ENCODE measurements around the gene ZGPAT.

Gene ZGPAT

DNA sequence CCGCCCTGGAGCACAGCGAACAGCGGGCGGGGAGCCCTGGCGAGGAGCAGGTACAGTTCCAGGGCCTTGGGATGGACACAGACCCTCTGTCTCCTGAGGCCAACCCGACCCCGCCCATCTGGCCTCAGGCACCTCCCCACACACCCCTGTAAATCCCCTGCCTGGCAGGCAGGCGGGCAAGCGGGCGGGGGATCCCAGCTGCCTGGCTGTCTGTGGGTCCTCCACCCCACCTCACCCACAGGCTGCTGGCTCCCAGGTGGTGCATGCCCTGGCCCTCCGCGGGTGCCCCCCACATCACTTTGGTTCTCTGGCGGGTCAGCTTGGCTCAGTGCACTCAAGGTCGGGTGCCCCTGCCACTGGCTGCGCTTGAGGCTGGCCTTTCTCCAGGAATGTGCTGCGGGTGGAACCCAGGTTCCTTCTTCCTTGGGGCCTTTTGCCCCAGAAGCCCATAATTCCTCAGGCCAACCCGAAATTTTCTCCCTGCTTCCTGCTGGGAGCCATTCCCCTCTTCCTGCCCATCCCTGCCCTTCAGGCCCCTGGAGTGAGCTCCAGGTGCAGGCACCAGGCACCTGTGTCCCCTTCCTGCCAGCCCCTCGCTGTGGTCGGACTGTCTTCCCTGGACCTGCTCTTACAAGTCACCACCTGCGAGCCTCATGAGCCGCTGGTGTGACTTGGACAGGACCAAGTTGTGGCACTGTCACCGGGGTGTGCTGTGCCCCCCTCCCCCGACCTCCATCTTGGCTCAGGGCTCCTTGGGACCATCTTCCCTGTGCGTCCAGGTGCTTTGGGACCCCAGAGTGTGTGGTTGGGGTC lies 16.7 kb upstream of the ZGPAT start:
- no peaks in the 10 kb centered on the region for H3K9me2 ChIP-seq (ENCODE audit: low read depth, low read length)
- TF ChIP-seq EZH2 (IDR thresholded peaks at IDR 0.05; ENCODE audit: borderline replicate concordance, low read length): no peak
- TF ChIP-seq, protein P1, sequence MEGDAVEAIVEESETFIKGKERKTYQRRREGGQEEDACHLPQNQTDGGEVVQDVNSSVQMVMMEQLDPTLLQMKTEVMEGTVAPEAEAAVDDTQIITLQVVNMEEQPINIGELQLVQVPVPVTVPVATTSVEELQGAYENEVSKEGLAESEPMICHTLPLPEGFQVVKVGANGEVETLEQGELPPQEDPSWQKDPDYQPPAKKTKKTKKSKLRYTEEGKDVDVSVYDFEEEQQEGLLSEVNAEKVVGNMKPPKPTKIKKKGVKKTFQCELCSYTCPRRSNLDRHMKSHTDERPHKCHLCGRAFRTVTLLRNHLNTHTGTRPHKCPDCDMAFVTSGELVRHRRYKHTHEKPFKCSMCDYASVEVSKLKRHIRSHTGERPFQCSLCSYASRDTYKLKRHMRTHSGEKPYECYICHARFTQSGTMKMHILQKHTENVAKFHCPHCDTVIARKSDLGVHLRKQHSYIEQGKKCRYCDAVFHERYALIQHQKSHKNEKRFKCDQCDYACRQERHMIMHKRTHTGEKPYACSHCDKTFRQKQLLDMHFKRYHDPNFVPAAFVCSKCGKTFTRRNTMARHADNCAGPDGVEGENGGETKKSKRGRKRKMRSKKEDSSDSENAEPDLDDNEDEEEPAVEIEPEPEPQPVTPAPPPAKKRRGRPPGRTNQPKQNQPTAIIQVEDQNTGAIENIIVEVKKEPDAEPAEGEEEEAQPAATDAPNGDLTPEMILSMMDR (IDR thresholded peaks at IDR 0.05; ENCODE audit: low read length): no peak
- H3K4me2 ChIP-seq (ENCODE audit: low read length): no peak overlapping the region
- no peak overlapping the region for H3K4me3 ChIP-seq (ENCODE audit: low read depth, low read length, poor library complexity, severe bottlenecking)
- H2AFZ ChIP-seq (ENCODE audit: low read length): no peak overlapping the region
- no peaks in the 10 kb centered on the region; the same call in 1 of the 2 replicates for H3K27me3 ChIP-seq (ENCODE audit: insufficient read depth, low read length)
- H3K27ac ChIP-seq (ENCODE audit: low read depth, low read length, poor library complexity, severe bottlenecking): no peak overlapping the region
- H3K4me1 ChIP-seq (ENCODE audit: insufficient read depth, low read length, severe bottlenecking): no peaks in the 10 kb centered on the region
- H3K9ac ChIP-seq (ENCODE audit: low read length): no peak overlapping the region
- no peaks in the 10 kb centered on the region for H4K20me1 ChIP-seq (ENCODE audit: insufficient read depth, low read length)
- H3K79me2 ChIP-seq (ENCODE audit: insufficient read depth, low read length): no peaks in the 10 kb centered on the region
- H3K36me3 ChIP-seq (ENCODE audit: insufficient read depth, low read length): no peaks in the 10 kb centered on the region
- no peaks in the 10 kb centered on the region for H3F3A ChIP-seq (ENCODE audit: insufficient read depth, low read length)
- no peaks in the 10 kb centered on the region for H3K9me3 ChIP-seq (ENCODE audit: low read length)

DNA sequence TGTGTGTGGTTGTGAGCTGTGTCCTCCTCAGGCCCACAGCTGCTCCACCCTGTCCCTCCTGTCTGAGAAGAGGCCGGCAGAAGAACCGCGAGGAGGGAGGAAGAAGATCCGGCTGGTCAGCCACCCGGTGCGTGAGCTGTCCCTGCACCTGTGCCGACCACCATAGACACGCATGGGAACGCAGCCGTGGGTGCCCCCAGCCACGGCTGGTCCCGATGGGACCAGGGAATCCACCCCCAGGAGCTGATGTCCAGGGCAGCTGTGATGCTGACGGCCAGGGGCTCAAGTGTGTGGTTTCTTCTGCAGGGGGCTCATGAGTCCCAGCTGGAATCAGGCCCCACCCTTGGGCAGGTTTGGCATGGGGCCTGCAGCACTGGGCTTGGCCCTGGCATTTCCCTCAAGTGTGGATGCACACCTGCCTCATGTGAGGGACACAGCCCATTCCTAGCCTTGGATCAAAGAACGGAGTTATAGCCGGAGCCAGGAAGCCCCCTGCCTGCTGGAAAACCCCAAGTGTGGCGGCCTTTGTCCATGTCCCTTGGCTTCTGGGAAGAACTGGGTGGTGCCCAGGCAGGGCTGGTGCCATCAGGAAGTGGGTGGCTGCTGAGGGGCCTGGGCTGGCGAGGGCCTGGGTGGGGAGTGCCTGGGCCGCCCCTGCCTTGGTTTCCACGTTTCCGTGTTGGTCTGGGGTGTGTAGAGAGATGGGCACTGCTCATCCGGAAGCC lies 16.0 kb upstream of the ZGPAT start:
- H3K27ac ChIP-seq (ENCODE audit: low read depth, low read length, poor library complexity, severe bottlenecking): no peak overlapping the region
- H3K4me2 ChIP-seq (ENCODE audit: low read length): no peak overlapping the region
- H3K79me2 ChIP-seq (ENCODE audit: insufficient read depth, low read length): no peaks in the 10 kb centered on the region
- H3K9me3 ChIP-seq (ENCODE audit: low read length): no peaks in the 10 kb centered on the region
- no peaks in the 10 kb centered on the region for H3K9me2 ChIP-seq (ENCODE audit: low read depth, low read length)
- H3K9ac ChIP-seq (ENCODE audit: low read length): no peak overlapping the region
- H4K20me1 ChIP-seq (ENCODE audit: insufficient read depth, low read length): no peaks in the 10 kb centered on the region
- no peak overlapping the region for H3K4me3 ChIP-seq (ENCODE audit: low read depth, low read length, poor library complexity, severe bottlenecking)
- no peaks in the 10 kb centered on the region; the same call in 1 of the 2 replicates for H3K27me3 ChIP-seq (ENCODE audit: insufficient read depth, low read length)
- H3F3A ChIP-seq (ENCODE audit: insufficient read depth, low read length): no peaks in the 10 kb centered on the region
- no peaks in the 10 kb centered on the region for H3K4me1 ChIP-seq (ENCODE audit: insufficient read depth, low read length, severe bottlenecking)
- H2AFZ ChIP-seq (ENCODE audit: low read length): no peak overlapping the region
- TF ChIP-seq EZH2 (IDR thresholded peaks at IDR 0.05; ENCODE audit: borderline replicate concordance, low read length): no peak
- TF ChIP-seq, protein P1 (IDR thresholded peaks at IDR 0.05; ENCODE audit: low read length): no peak
- no peaks in the 10 kb centered on the region for H3K36me3 ChIP-seq (ENCODE audit: insufficient read depth, low read length)

DNA sequence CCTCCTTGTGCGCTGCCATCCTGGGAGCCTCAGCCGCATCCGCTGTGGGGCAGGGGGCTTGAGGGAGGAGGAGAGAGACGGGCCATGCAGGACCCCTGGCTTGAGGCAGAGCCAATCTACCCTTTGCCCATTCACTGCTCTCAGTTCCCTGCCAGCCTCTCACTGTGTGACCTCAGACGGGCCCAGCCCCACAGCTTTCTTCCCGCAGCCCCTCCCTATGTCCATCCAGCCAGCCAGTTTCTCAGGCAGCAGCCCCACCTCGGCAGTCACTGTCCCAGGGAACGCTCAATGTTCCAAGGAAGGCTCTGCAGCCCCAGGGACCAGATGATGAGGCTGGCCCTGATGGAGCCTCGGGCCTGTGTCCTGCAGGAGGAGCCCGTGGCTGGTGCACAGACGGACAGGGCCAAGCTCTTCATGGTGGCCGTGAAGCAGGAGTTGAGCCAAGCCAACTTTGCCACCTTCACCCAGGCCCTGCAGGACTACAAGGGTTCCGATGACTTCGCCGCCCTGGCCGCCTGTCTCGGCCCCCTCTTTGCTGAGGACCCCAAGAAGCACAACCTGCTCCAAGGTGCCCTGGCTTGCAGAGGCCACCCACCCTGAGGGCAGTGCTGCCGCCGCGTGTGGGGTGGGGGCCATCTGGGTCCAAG lies 15.3 kb upstream of the ZGPAT start:
- Histone ChIP-seq H3K4me1 (ENCODE audit: insufficient read depth, low read length, severe bottlenecking) (no peaks in the 10 kb centered on the region), H4K20me1 (ENCODE audit: insufficient read depth, low read length) (no peaks in the 10 kb centered on the region), H3K27me3 (ENCODE audit: insufficient read depth, low read length) (no peaks in the 10 kb centered on the region; the same call in 1 of the 2 replicates), H3K9ac (ENCODE audit: low read length) (no peak overlapping the region), H3K9me3 (ENCODE audit: low read length) (no peaks in the 10 kb centered on the region), H3K4me3 (ENCODE audit: low read depth, low read length, poor library complexity, severe bottlenecking) (no peak overlapping the region), H3K9me2 (ENCODE audit: low read depth, low read length) (no peaks in the 10 kb centered on the region), H3K27ac (ENCODE audit: low read depth, low read length, poor library complexity, severe bottlenecking) (no peak overlapping the region), H2AFZ (ENCODE audit: low read length) (no peak overlapping the region), H3F3A (ENCODE audit: insufficient read depth, low read length) (no peaks in the 10 kb centered on the region), H3K4me2 (ENCODE audit: low read length) (no peak overlapping the region), H3K36me3 (ENCODE audit: insufficient read depth, low read length) (no peaks in the 10 kb centered on the region; the same call in 1 of the 2 replicates), H3K79me2 (ENCODE audit: insufficient read depth, low read length) (no peaks in the 10 kb centered on the region)
- TF ChIP-seq, protein P1 (IDR thresholded peaks at IDR 0.05; ENCODE audit: low read length): no peak
- TF ChIP-seq EZH2 (IDR thresholded peaks at IDR 0.05; ENCODE audit: borderline replicate concordance, low read length): no peak
